ENCODE data around the gene KCNA2.

KCNA2 gene

DNA sequence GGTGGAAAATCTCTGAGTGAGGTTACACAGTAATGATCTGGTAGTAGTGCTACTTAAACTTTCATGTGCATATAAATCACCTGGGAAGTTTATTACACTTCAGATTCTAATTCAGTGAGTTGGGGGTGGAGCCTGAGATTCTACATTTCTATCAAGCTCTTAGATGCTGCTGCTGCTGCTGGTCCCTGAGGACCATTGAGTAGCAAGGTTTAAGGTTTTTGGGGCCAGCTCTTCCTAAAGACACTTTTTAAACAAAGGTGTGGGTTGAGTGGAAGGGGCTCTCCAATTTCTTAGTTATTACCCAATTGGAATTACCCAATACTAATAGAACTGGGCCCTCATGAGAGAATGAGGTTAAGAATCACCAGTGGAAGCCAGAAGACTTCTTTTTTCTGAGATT lies 39.1 kb upstream of the KCNA2 start:
- no peaks in the 10 kb centered on the region for H3K36me3 ChIP-seq
- no peaks in the 10 kb centered on the region for H3K9me3 ChIP-seq
- H3K27ac ChIP-seq = no peak overlapping the region
- peaks cover 35% of the 10 kb centered on the region for H3K27me3 ChIP-seq
- no peak overlapping the region for H3K4me3 ChIP-seq (ENCODE audit: low read depth in 1 of 2, low read length in 1 of 2)
- TF ChIP-seq, protein P1, sequence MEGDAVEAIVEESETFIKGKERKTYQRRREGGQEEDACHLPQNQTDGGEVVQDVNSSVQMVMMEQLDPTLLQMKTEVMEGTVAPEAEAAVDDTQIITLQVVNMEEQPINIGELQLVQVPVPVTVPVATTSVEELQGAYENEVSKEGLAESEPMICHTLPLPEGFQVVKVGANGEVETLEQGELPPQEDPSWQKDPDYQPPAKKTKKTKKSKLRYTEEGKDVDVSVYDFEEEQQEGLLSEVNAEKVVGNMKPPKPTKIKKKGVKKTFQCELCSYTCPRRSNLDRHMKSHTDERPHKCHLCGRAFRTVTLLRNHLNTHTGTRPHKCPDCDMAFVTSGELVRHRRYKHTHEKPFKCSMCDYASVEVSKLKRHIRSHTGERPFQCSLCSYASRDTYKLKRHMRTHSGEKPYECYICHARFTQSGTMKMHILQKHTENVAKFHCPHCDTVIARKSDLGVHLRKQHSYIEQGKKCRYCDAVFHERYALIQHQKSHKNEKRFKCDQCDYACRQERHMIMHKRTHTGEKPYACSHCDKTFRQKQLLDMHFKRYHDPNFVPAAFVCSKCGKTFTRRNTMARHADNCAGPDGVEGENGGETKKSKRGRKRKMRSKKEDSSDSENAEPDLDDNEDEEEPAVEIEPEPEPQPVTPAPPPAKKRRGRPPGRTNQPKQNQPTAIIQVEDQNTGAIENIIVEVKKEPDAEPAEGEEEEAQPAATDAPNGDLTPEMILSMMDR (IDR thresholded peaks at IDR 0.05) = no peak
- H3K4me1 ChIP-seq (ENCODE audit: control insufficient read depth in 1 of 2, insufficient read depth in 1 of 2, low read depth in 1 of 2, low read length in 1 of 2) = no peaks in the 10 kb centered on the region

DNA sequence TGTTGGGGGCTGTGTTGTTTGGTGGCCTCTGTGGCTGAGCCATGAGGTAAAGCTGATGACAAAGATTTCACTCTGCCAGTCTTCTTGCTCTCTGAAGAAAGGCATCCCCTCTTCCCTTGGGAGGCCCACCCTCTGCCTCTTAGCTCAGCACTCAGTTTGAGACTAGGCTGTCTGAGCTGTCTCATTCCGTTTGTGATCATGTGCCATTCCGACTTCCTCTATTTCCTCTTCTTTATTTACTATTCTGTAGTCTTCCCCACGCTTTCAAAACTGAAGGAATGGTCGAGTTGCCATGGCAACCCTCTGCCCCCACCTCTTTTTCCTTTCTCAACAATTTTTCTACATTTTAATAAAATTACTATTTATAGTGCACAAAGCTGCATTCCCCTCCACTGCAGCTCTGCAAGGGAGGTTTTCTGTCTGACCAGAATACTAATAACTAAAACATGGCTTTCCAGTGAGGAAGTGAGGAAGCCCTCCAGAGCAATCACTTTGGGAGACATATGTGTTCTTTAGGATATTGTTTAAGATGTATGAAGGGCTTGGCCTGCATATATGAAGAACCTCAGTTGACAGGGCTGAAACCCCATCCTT lies 37.8 kb upstream of the KCNA2 start:
- TF ChIP-seq, protein P1 (IDR thresholded peaks at IDR 0.05) = no peak
- H3K9me3 ChIP-seq = no peaks in the 10 kb centered on the region
- H3K36me3 ChIP-seq = no peaks in the 10 kb centered on the region
- peaks cover 30% of the 10 kb centered on the region for H3K27me3 ChIP-seq
- H3K27ac ChIP-seq = no peak overlapping the region
- no peaks in the 10 kb centered on the region for H3K4me1 ChIP-seq (ENCODE audit: control insufficient read depth in 1 of 2, insufficient read depth in 1 of 2, low read depth in 1 of 2, low read length in 1 of 2)
- H3K4me3 ChIP-seq (ENCODE audit: low read depth in 1 of 2, low read length in 1 of 2) = no peak overlapping the region

DNA sequence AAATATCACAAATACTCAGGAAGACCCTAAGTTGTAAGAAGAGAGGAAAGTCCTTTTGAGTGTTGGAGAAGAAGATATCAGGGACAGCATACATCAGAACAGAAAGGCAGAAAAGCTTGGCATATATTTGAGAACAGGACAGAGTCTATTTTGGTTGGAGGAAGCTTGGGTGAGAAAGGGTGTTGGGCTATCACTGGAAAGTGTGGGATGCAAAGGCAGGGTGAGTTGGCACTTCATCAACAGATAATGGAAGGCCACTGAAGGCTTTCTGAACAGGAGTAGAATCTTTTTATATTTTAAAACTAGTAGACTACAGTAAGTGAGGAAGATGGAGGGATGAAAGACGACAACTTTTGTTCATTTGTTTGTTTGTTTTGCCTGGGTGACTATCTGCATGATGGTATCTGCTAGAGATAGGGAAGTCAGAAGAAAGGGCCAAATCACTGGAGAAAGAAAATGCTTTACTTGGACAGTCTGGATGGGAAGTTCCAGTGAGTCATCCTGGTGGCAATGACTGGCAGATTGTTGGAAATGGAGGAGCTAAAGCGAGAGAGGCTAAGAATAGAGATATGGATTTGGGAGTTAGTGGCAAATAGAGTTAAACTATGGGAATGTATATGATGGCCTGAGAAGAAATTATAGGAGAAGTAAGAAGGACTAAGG lies 33.7 kb upstream of the KCNA2 start:
- H3K4me1 ChIP-seq (ENCODE audit: control insufficient read depth in 1 of 2, insufficient read depth in 1 of 2, low read depth in 1 of 2, low read length in 1 of 2) = no peaks in the 10 kb centered on the region
- TF ChIP-seq, protein P1 (IDR thresholded peaks at IDR 0.05) = no peak
- no peak overlapping the region for H3K27ac ChIP-seq
- no peaks in the 10 kb centered on the region for H3K27me3 ChIP-seq
- H3K36me3 ChIP-seq = no peaks in the 10 kb centered on the region
- H3K4me3 ChIP-seq (ENCODE audit: low read depth in 1 of 2, low read length in 1 of 2) = no peak overlapping the region
- no peaks in the 10 kb centered on the region for H3K9me3 ChIP-seq

DNA sequence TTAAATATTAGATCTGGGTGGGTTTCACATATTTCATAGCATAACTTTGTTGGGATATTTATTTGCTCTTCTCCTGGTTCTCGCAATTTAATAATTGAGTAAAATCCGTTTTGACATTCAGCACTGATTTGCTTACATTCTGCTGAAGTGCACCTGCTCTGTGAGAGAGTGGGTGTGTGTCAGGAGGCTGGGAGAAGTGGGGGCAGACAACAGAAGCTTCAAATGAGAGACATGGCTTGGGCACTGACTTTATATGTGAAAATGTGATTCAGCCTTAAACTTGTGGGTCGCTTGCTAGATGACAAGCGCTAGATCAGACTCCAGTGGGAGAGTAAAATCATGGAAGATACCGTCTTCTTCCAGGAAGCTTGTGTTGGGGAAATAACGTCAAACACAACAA lies 32.4 kb upstream of the KCNA2 start:
- H3K4me1 ChIP-seq (ENCODE audit: control insufficient read depth in 1 of 2, insufficient read depth in 1 of 2, low read depth in 1 of 2, low read length in 1 of 2) = no peaks in the 10 kb centered on the region

DNA sequence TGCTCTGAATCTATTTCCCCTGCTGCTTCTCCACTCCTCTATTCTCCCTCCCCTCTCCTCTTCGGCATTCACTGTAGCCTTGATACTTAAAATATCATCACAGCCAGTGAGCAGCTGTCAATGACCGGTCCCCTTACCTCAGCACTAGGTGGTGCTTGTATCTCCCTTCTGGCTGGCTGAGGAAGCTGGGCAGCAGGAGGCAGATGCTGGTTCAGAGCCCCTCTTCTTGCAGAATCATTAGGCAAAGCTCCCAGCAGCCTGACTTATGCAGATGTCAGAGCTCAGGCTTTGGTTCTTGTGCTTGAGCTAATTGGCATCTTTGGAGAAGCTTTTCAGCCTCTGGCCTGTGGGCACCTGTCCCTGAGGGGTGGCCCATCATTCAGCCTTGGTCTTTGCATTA lies 31.9 kb upstream of the KCNA2 start:
- H3K27me3 ChIP-seq = no peaks in the 10 kb centered on the region
- TF ChIP-seq, protein P1 (IDR thresholded peaks at IDR 0.05) = no peak
- no peak overlapping the region for H3K4me3 ChIP-seq (ENCODE audit: low read depth in 1 of 2, low read length in 1 of 2)
- H3K27ac ChIP-seq = no peak overlapping the region
- no peaks in the 10 kb centered on the region for H3K36me3 ChIP-seq
- no peaks in the 10 kb centered on the region for H3K4me1 ChIP-seq (ENCODE audit: control insufficient read depth in 1 of 2, insufficient read depth in 1 of 2, low read depth in 1 of 2, low read length in 1 of 2)
- H3K9me3 ChIP-seq = no peaks in the 10 kb centered on the region

More for the DNA sequence above, 32.4 kb upstream of the KCNA2 start:
- Histone ChIP-seq H3K9me3 (no peaks in the 10 kb centered on the region), H3K27me3 (no peaks in the 10 kb centered on the region), H3K36me3 (no peaks in the 10 kb centered on the region), H3K27ac (no peak overlapping the region), H3K4me3 (ENCODE audit: low read depth in 1 of 2, low read length in 1 of 2) (no peak overlapping the region)
- TF ChIP-seq, protein P1 (IDR thresholded peaks at IDR 0.05) = no peak
